Keratinocyte (primary cell): ENCODE measurements around the gene BTRC. TPM values are rescaled to one million over a fixed set of nuclear protein-coding genes. Genes with fewer than 3 reads are reported as not detected.

Source experiments
- DNase-seq: peaks from one replicate; pipeline ENCODE4 v3.0.0-alpha.2; 2011; ENCODE audit warnings: low read depth, missing footprints, low spot score
- FAIRE-seq: peaks from 2 replicates; lab custom pipeline; 2011; peaks lifted over from hg19 to GRCh38; lab: Jason Lieb, UNC
- H2AFZ ChIP-seq: 2 replicates; pipeline ENCODE4 v1.6.0; 2012; ENCODE audit warnings: low read length, control low read depth, inconsistent platforms; ENCODE audit not compliant: control insufficient read depth
- H3K27ac ChIP-seq: 2 replicates; pipeline ENCODE4 v1.5.1; 2011; ENCODE audit warnings: low read length; ENCODE audit not compliant: control insufficient read depth, insufficient read depth
- H3K27me3 ChIP-seq: 3 replicates; pipeline ENCODE4 v1.6.0; 2011; ENCODE audit warnings: low read length; ENCODE audit not compliant: control insufficient read depth, insufficient read depth; ENCODE audit errors: extremely low read depth
- H3K36me3 ChIP-seq, 2 experiments: 2 replicates in 1 of 2; 3 replicates in 1 of 2; pipeline ENCODE4 v1.5.1; 2011; ENCODE audit warnings: low read length in 2 of 2, mild to moderate bottlenecking in 1 of 2; ENCODE audit not compliant: control insufficient read depth in 2 of 2, insufficient read depth in 2 of 2; ENCODE audit errors: extremely low read depth in 1 of 2
- H3K4me1 ChIP-seq: 3 replicates; pipeline ENCODE4 v1.5.1; 2011; ENCODE audit warnings: low read length; ENCODE audit not compliant: control insufficient read depth, insufficient read depth; ENCODE audit errors: extremely low read depth
- H3K4me2 ChIP-seq: 3 replicates; pipeline ENCODE4 v1.6.0; 2011; ENCODE audit warnings: low read depth, low read length; ENCODE audit not compliant: control insufficient read depth, insufficient read depth; ENCODE audit errors: extremely low read depth
- H3K4me3 ChIP-seq, 3 experiments: fragments of 200-600 bp in 1 of 3; sonication (generic) in 1 of 3; 2 replicates in 2 of 3; 3 replicates in 1 of 3; pipeline ENCODE4 v1.5.1; 2011 to 2016; ENCODE audit warnings: low read length in 3 of 3, mild to moderate bottlenecking in 3 of 3, control low read depth in 2 of 3, inconsistent platforms in 1 of 3, low read depth in 1 of 3, mixed read lengths in 1 of 3, mixed run types in 1 of 3, moderate library complexity in 1 of 3; ENCODE audit not compliant: control insufficient read depth in 2 of 3, insufficient read depth in 2 of 3; ENCODE audit errors: extremely low read depth in 1 of 3
- H3K79me2 ChIP-seq: 2 replicates; pipeline ENCODE4 v1.6.0; 2012; ENCODE audit warnings: low read length; ENCODE audit not compliant: control insufficient read depth, insufficient read depth
- H3K9ac ChIP-seq: 3 replicates; pipeline ENCODE4 v1.6.0; 2011; ENCODE audit warnings: low read length; ENCODE audit not compliant: control insufficient read depth, insufficient read depth; ENCODE audit errors: extremely low read depth
- H3K9me1 ChIP-seq: 3 replicates; pipeline ENCODE4 v1.6.0; 2011; ENCODE audit warnings: low read length; ENCODE audit not compliant: control insufficient read depth, insufficient read depth; ENCODE audit errors: extremely low read depth
- H3K9me3 ChIP-seq: 2 replicates; pipeline ENCODE4 v1.5.1; 2012; ENCODE audit warnings: low read depth, low read length; ENCODE audit not compliant: control insufficient read depth
- H4K20me1 ChIP-seq: 3 replicates; pipeline ENCODE4 v1.6.0; 2011; ENCODE audit warnings: low read length; ENCODE audit not compliant: control insufficient read depth, insufficient read depth; ENCODE audit errors: extremely low read depth
- CTCF ChIP-seq, 3 experiments: IDR thresholded peaks in 1 of 3; conservative IDR thresholded peaks in 1 of 3; optimal IDR thresholded peaks in 1 of 3; 2 replicates in 2 of 3; 3 replicates in 1 of 3; pipeline versions ENCODE3 to v1.5.1; 2011; ENCODE audit warnings: low read length in 3 of 3, mild to moderate bottlenecking in 3 of 3, moderate library complexity in 2 of 3, control low read depth in 1 of 3, inconsistent platforms in 1 of 3; ENCODE audit not compliant: insufficient read depth in 2 of 3; ENCODE audit errors: extremely low read depth in 1 of 3
- EZH2 ChIP-seq: IDR thresholded peaks from one replicate; pipeline ENCODE4 v1.6.1; 2012; ENCODE audit warnings: inconsistent platforms, mild to moderate bottlenecking, low read length, moderate library complexity
- dilution Hi-C: fragments of 300-500 bp; cut with MboI; formaldehyde crosslinking; loops from one replicate; pipeline ENCODE4 v1.7.0; 2020; ENCODE audit warnings: low sequenced_read_pairs; ENCODE audit not compliant: extremely low pct_ligation_motif_present
- polyA plus RNA-seq, 5 experiments: library from polyadenylated mRNA; depleted of rRNA in 3 of 5; stranded (reverse) in 3 of 5; stranded (forward) in 1 of 5; unstranded in 1 of 5; fragments of >200 nt; gene quantifications; 1 replicate in 1 of 5; 2 replicates in 3 of 5; 3 replicates in 1 of 5; pipeline versions ENCODE4 v1.2.1 to v1.2.3, GENCODE V29; 2011 to 2012; ENCODE audit warnings: missing spikeins in 2 of 5, low read depth in 1 of 5, low replicate concordance in 1 of 5

The BTRC gene
- polyA plus RNA-seq, 1 donor (not counting 4 experiments of a cell fraction or from before 2014, with no cell fraction given) = 21.7 TPM

DNA sequence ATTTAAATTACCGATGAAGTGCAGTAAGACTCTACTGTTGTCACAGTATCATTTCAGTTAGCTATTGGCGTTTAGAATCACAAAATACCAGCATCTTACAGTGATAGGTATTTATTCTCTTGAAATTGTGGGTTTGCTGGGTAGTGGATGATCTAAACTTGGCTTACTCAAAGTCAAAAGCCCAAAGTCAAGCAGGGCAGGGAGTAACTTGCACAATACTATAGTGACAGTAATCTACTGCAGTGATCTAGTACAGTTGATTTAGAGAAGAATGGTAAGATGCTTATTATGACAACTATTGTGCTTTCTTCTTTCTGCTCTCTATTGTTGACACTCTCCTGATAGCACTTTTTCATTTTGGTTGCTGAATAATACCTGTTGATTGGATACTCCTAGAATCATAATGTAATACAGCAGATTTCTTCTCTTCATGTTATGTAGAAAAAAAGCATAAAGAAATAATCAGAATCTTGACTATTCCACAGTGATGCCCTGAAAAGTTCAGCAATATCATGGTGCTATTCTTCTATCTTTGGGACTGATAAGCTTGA, 10.0 kb downstream of the BTRC start:
- no peak for TF ChIP-seq CTCF (optimal IDR thresholded peaks at IDR 0.05 in 1 of 3, IDR thresholded peaks at IDR 0.05 in 1 of 3, conservative IDR thresholded peaks at IDR 0.05 in 1 of 3; ENCODE audit: extremely low read depth in 1 of 3, insufficient read depth in 2 of 3, low read length in 3 of 3)
- no peak for TF ChIP-seq EZH2
- no peak overlapping the region for H3K4me3 ChIP-seq
- H3K9me3 ChIP-seq = no peaks in the 10 kb centered on the region
- no peak for FAIRE-seq
- no peaks in the 10 kb centered on the region for H3K36me3 ChIP-seq
- no peak overlapping the region for H3K4me2 ChIP-seq
- peaks cover 14% of the 10 kb centered on the region for H3K4me1 ChIP-seq
- H2AFZ ChIP-seq = no peak overlapping the region
- no peak overlapping the region for H3K9ac ChIP-seq
- H3K79me2 ChIP-seq = peaks cover 7% of the 10 kb centered on the region
- no peak overlapping the region for H3K27ac ChIP-seq
- no peak for DNase-seq
- dilution Hi-C loops = no loop called here
- no peaks in the 10 kb centered on the region for H3K27me3 ChIP-seq
- H3K9me1 ChIP-seq = peaks cover under 1% of the 10 kb centered on the region
- no peaks in the 10 kb centered on the region for H4K20me1 ChIP-seq

GRCh38 chr10:101364721-101365120, 10.8 kb downstream of the BTRC start:
- peaks cover 3% of the 10 kb centered on the region for H3K79me2 ChIP-seq
- H4K20me1 ChIP-seq = no peaks in the 10 kb centered on the region

More at GRCh38 chr10:101364721-101365120, 10.8 kb downstream of the BTRC start:
- Histone ChIP-seq H3K27me3 (no peaks in the 10 kb centered on the region), H2AFZ (no peak overlapping the region), H3K9me1 (no peaks in the 10 kb centered on the region), H3K4me1 (peaks cover 14% of the 10 kb centered on the region), H3K9me3 (no peaks in the 10 kb centered on the region), H3K4me2 (no peak overlapping the region), H3K36me3 (no peaks in the 10 kb centered on the region), H3K4me3 (no peak overlapping the region), H3K27ac (no peak overlapping the region), H3K9ac (no peak overlapping the region)
- no peak for DNase-seq
- FAIRE-seq = peak; percentile 95
- dilution Hi-C loops = no loop called here
- TF ChIP-seq EZH2 (no peak), CTCF (optimal IDR thresholded peaks at IDR 0.05 in 1 of 3, IDR thresholded peaks at IDR 0.05 in 1 of 3, conservative IDR thresholded peaks at IDR 0.05 in 1 of 3; ENCODE audit: extremely low read depth in 1 of 3, insufficient read depth in 2 of 3, low read length in 3 of 3) (no peak)
